ENCODE results near the gene ANK3.

Gene ANK3

DNA sequence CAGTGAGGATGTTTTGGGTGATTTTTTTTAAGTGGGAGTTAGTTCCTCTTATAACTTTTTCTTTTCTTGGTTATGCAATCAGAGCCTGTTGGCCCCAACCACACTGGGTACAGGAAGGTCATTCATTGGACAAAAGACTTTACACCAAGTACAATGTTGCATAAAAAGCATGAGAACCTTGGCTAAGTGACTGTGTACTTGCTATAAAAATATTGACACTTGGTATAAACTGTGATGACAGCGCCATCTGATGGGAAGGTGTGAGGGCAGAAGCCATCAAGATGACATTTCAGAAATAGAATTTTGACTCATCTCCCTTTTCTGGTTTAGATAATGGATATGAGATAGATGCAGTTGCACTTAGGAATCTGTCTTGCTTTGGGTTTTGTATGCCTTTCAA is 357.0 kb downstream of the ANK3 start:
- Histone ChIP-seq H3K4me3 (ENCODE audit: low read depth, low read length) (no peak overlapping the region), H2AFZ (ENCODE audit: insufficient read depth, low read length, poor library complexity) (no peak overlapping the region), H4K91ac (ENCODE audit: low read depth, low read length) (no peak overlapping the region), H3K79me1 (ENCODE audit: low read length) (no peaks in the 10 kb centered on the region), H3K79me2 (ENCODE audit: control insufficient read depth, insufficient read depth, low read length, poor library complexity) (no peaks in the 10 kb centered on the region), H2BK12ac (ENCODE audit: low read length) (no peak overlapping the region), H3K14ac (ENCODE audit: low read length) (no peak overlapping the region), H3K4me1 (ENCODE audit: control insufficient read depth in 1 of 2, insufficient read depth in 2 of 2, low read length in 2 of 2) (no peaks in the 10 kb centered on the region), H3K23ac (ENCODE audit: low read length) (no peak overlapping the region), H4K12ac (ENCODE audit: low read depth, low read length) (no peak overlapping the region), H2AK5ac (ENCODE audit: low read length) (no peak overlapping the region), H2BK5ac (ENCODE audit: low read depth, low read length, poor library complexity) (no peak overlapping the region), H3K4ac (ENCODE audit: low read depth, low read length) (no peak overlapping the region), H4K8ac (ENCODE audit: low read depth, low read length) (no peak overlapping the region), H3K27ac (ENCODE audit: low read depth, low read length) (no peak overlapping the region), H3K4me2 (ENCODE audit: low read length) (no peak overlapping the region), H3K9me3 (ENCODE audit: insufficient read depth, low read depth, low read length) (no peaks in the 10 kb centered on the region), H3K9ac (ENCODE audit: low read length) (no peak overlapping the region), H3K18ac (ENCODE audit: low read length) (no peak overlapping the region), H2BK120ac (ENCODE audit: insufficient read depth, low read length, poor library complexity) (no peak overlapping the region), H3K36me3 (ENCODE audit: control insufficient read depth in 1 of 2, insufficient read depth in 2 of 2, low read length in 2 of 2) (no peaks in the 10 kb centered on the region), H3K27me3 (ENCODE audit: insufficient read depth, low read length) (no peaks in the 10 kb centered on the region)
- peak; percentile 54 to 84 for DNase-seq
- no CpG with 5 or more reads among the region's 1 CpG for WGBS (ENCODE audit: extremely low coverage, insufficient coverage, insufficient read length)

DNA sequence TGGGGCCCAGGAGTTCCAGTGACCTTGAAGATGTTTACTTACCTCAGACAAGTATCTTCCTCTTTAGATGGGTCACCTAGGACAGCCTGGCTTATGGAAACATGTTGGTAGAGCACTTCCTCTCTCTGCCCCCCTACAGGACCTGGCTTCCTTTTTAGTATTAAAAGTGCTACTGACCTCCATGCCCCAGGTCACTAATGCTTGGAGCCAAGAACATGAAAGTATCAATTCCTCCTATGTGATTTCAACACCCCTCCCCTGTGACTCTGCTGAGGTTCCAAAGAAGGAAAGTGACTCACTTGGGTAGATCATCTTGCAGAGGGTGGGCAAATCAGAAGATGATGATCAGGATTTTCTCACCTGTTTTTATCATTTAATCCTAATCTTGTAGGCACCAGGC is 358.0 kb downstream of the ANK3 start:
- Histone ChIP-seq H3K4me3 (ENCODE audit: low read depth, low read length) (no peak overlapping the region), H4K8ac (ENCODE audit: low read depth, low read length) (no peak overlapping the region), H3K27me3 (ENCODE audit: insufficient read depth, low read length) (no peaks in the 10 kb centered on the region), H3K36me3 (ENCODE audit: control insufficient read depth in 1 of 2, insufficient read depth in 2 of 2, low read length in 2 of 2) (no peaks in the 10 kb centered on the region), H3K4ac (ENCODE audit: low read depth, low read length) (no peak overlapping the region), H3K9me3 (ENCODE audit: insufficient read depth, low read depth, low read length) (no peaks in the 10 kb centered on the region), H3K79me2 (ENCODE audit: control insufficient read depth, insufficient read depth, low read length, poor library complexity) (no peaks in the 10 kb centered on the region), H3K14ac (ENCODE audit: low read length) (no peak overlapping the region), H4K91ac (ENCODE audit: low read depth, low read length) (no peak overlapping the region), H3K18ac (ENCODE audit: low read length) (no peak overlapping the region), H3K23ac (ENCODE audit: low read length) (no peak overlapping the region), H3K4me2 (ENCODE audit: low read length) (no peak overlapping the region), H2BK120ac (ENCODE audit: insufficient read depth, low read length, poor library complexity) (no peak overlapping the region), H3K4me1 (ENCODE audit: control insufficient read depth in 1 of 2, insufficient read depth in 2 of 2, low read length in 2 of 2) (no peaks in the 10 kb centered on the region), H4K12ac (ENCODE audit: low read depth, low read length) (no peak overlapping the region), H2AFZ (ENCODE audit: insufficient read depth, low read length, poor library complexity) (no peak overlapping the region), H3K27ac (ENCODE audit: low read depth, low read length) (no peak overlapping the region), H2AK5ac (ENCODE audit: low read length) (no peak overlapping the region), H3K79me1 (ENCODE audit: low read length) (no peaks in the 10 kb centered on the region), H2BK12ac (ENCODE audit: low read length) (no peak overlapping the region), H3K9ac (ENCODE audit: low read length) (no peak overlapping the region), H2BK5ac (ENCODE audit: low read depth, low read length, poor library complexity) (no peak overlapping the region)
- peak in 1 of 2 donors; percentile 15 for DNase-seq

- H3K9me3 ChIP-seq (ENCODE audit: insufficient read depth, low read depth, low read length), result no peaks in the 10 kb centered on the region
- no peak overlapping the region for H3K9ac ChIP-seq (ENCODE audit: low read length)
- H3K79me2 ChIP-seq (ENCODE audit: control insufficient read depth, insufficient read depth, low read length, poor library complexity), result no peaks in the 10 kb centered on the region
- H4K8ac ChIP-seq (ENCODE audit: low read depth, low read length), result no peak overlapping the region
- H3K4me3 ChIP-seq (ENCODE audit: low read depth, low read length), result no peak overlapping the region
- H2BK12ac ChIP-seq (ENCODE audit: low read length), result no peak overlapping the region
- H3K79me1 ChIP-seq (ENCODE audit: low read length), result no peaks in the 10 kb centered on the region
- H3K36me3 ChIP-seq (ENCODE audit: control insufficient read depth in 1 of 2, insufficient read depth in 2 of 2, low read length in 2 of 2), result no peaks in the 10 kb centered on the region
- no peak overlapping the region for H2AK5ac ChIP-seq (ENCODE audit: low read length)
- no peaks in the 10 kb centered on the region for H3K4me1 ChIP-seq (ENCODE audit: control insufficient read depth in 1 of 2, insufficient read depth in 2 of 2, low read length in 2 of 2)
- DNase-seq, result no peak
- WGBS (ENCODE audit: extremely low coverage, insufficient coverage, insufficient read length), result no CpG with 5 or more reads among the region's 1 CpG
- no peak overlapping the region for H3K18ac ChIP-seq (ENCODE audit: low read length)
- H2AFZ ChIP-seq (ENCODE audit: insufficient read depth, low read length, poor library complexity), result no peak overlapping the region
- no peak overlapping the region for H3K23ac ChIP-seq (ENCODE audit: low read length)
- H2BK5ac ChIP-seq (ENCODE audit: low read depth, low read length, poor library complexity), result no peak overlapping the region
- no peak overlapping the region for H3K14ac ChIP-seq (ENCODE audit: low read length)
- no peak overlapping the region for H3K27ac ChIP-seq (ENCODE audit: low read depth, low read length)
- no peak overlapping the region for H3K4me2 ChIP-seq (ENCODE audit: low read length)
- H3K27me3 ChIP-seq (ENCODE audit: insufficient read depth, low read length), result no peaks in the 10 kb centered on the region
- no peak overlapping the region for H4K12ac ChIP-seq (ENCODE audit: low read depth, low read length)
- no peak overlapping the region for H3K4ac ChIP-seq (ENCODE audit: low read depth, low read length)
- H4K91ac ChIP-seq (ENCODE audit: low read depth, low read length), result no peak overlapping the region
- no peak overlapping the region for H2BK120ac ChIP-seq (ENCODE audit: insufficient read depth, low read length, poor library complexity)
Observed at GRCh38 chr10:60031183-60031582, 358.5 kb downstream of the ANK3 start.

- no peak overlapping the region for H3K14ac ChIP-seq (ENCODE audit: low read length)
- H4K91ac ChIP-seq (ENCODE audit: low read depth, low read length), result no peak overlapping the region
- no peak overlapping the region for H4K12ac ChIP-seq (ENCODE audit: low read depth, low read length)
- WGBS (ENCODE audit: extremely low coverage, insufficient coverage, insufficient read length), result no CpG with 5 or more reads among the region's 6 CpGs
- H3K9me3 ChIP-seq (ENCODE audit: insufficient read depth, low read depth, low read length), result no peaks in the 10 kb centered on the region
- H3K36me3 ChIP-seq (ENCODE audit: control insufficient read depth in 1 of 2, insufficient read depth in 2 of 2, low read length in 2 of 2), result no peaks in the 10 kb centered on the region
- no peak overlapping the region for H2AK5ac ChIP-seq (ENCODE audit: low read length)
- H2BK120ac ChIP-seq (ENCODE audit: insufficient read depth, low read length, poor library complexity), result no peak overlapping the region
- H2BK5ac ChIP-seq (ENCODE audit: low read depth, low read length, poor library complexity), result no peak overlapping the region
- no peaks in the 10 kb centered on the region for H3K79me1 ChIP-seq (ENCODE audit: low read length)
- H3K9ac ChIP-seq (ENCODE audit: low read length), result no peak overlapping the region
- H3K18ac ChIP-seq (ENCODE audit: low read length), result no peak overlapping the region
- H3K27ac ChIP-seq (ENCODE audit: low read depth, low read length), result no peak overlapping the region
- no peaks in the 10 kb centered on the region for H3K4me1 ChIP-seq (ENCODE audit: control insufficient read depth in 1 of 2, insufficient read depth in 2 of 2, low read length in 2 of 2)
- H4K8ac ChIP-seq (ENCODE audit: low read depth, low read length), result no peak overlapping the region
- H2AFZ ChIP-seq (ENCODE audit: insufficient read depth, low read length, poor library complexity), result no peak overlapping the region
- no peak for DNase-seq
- no peak overlapping the region for H2BK12ac ChIP-seq (ENCODE audit: low read length)
- no peaks in the 10 kb centered on the region for H3K79me2 ChIP-seq (ENCODE audit: control insufficient read depth, insufficient read depth, low read length, poor library complexity)
- H3K4ac ChIP-seq (ENCODE audit: low read depth, low read length), result no peak overlapping the region
- H3K4me2 ChIP-seq (ENCODE audit: low read length), result no peak overlapping the region
- no peak overlapping the region for H3K4me3 ChIP-seq (ENCODE audit: low read depth, low read length)
- H3K27me3 ChIP-seq (ENCODE audit: insufficient read depth, low read length), result no peaks in the 10 kb centered on the region
- H3K23ac ChIP-seq (ENCODE audit: low read length), result no peak overlapping the region
Observed at GRCh38 chr10:60029475-60029874, 360.2 kb downstream of the ANK3 start.

All from trophoblast cell (in vitro differentiated cells and primary cell).